Duodenal mucosa (tissue), 2 donors: ENCODE results near the gene IFITM5.

Experiments used
- H3K27ac ChIP-seq: one replicate; pipeline ENCODE4 v1.7.0; 2013; ENCODE audit warnings: low read depth, low read length
- H3K27me3 ChIP-seq, 2 donors: one replicate each; pipeline ENCODE4 v1.7.0; 2013; ENCODE audit warnings: low read length in 2 of 2, control low read depth in 1 of 2; ENCODE audit not compliant: insufficient read depth in 2 of 2, control insufficient read depth in 1 of 2
- H3K36me3 ChIP-seq, 2 donors: one replicate each; pipeline ENCODE4 v1.7.0; 2013; ENCODE audit warnings: low read length in 2 of 2, control low read depth in 1 of 2; ENCODE audit not compliant: insufficient read depth in 2 of 2, control insufficient read depth in 1 of 2
- H3K4me1 ChIP-seq, 2 donors: one replicate each; pipeline ENCODE4 v1.7.0; 2013; ENCODE audit warnings: low read length in 2 of 2, control low read depth in 1 of 2; ENCODE audit not compliant: insufficient read depth in 2 of 2, control insufficient read depth in 1 of 2
- H3K4me3 ChIP-seq, 2 donors: one replicate each; pipeline ENCODE4 v1.7.0; 2013; ENCODE audit warnings: low read length in 2 of 2, low read depth in 1 of 2
- H3K9ac ChIP-seq, 2 donors: one replicate each; pipeline ENCODE4 v1.7.0; 2013; ENCODE audit warnings: low read length in 2 of 2, low read depth in 1 of 2
- H3K9me3 ChIP-seq, 2 donors: one replicate each; pipeline ENCODE4 v1.7.0; 2013; ENCODE audit warnings: low read length in 2 of 2, control low read depth in 1 of 2; ENCODE audit not compliant: control insufficient read depth in 1 of 2

The IFITM5 gene

GRCh38 chr11:256952-257737, 42.2 kb downstream of the IFITM5 start:
- Histone ChIP-seq H3K4me1 (no peaks in the 10 kb centered on the region), H3K36me3 (peaks cover 13 to 18% of the 10 kb centered on the region in 2 donors), H3K9me3 (no peaks in the 10 kb centered on the region)

GRCh38 chr11:255816-256215, 43.5 kb downstream of the IFITM5 start:
- H3K4me1 ChIP-seq: no peaks in the 10 kb centered on the region
- no peaks in the 10 kb centered on the region for H3K9me3 ChIP-seq
- no peaks in the 10 kb centered on the region for H3K27me3 ChIP-seq
- peaks cover 21 to 29% of the 10 kb centered on the region in 2 donors for H3K36me3 ChIP-seq
- H3K27ac ChIP-seq: no peak overlapping the region
- H3K4me3 ChIP-seq: no peak overlapping the region
- no peak overlapping the region for H3K9ac ChIP-seq

More at GRCh38 chr11:256952-257737, 42.2 kb downstream of the IFITM5 start:
- Histone ChIP-seq H3K9ac (no peak overlapping the region), H3K27ac (no peak overlapping the region), H3K27me3 (no peaks in the 10 kb centered on the region), H3K4me3 (no peak overlapping the region)

- Histone ChIP-seq H3K9ac (no peak overlapping the region), H3K36me3 (peaks cover 23 to 35% of the 10 kb centered on the region in 2 donors), H3K27ac (no peak overlapping the region), H3K27me3 (no peaks in the 10 kb centered on the region), H3K4me3 (no peak overlapping the region), H3K4me1 (no peaks in the 10 kb centered on the region), H3K9me3 (no peaks in the 10 kb centered on the region)
Measured at GRCh38 chr11:255176-255575, 44.1 kb downstream of the IFITM5 start.

- Histone ChIP-seq H3K36me3 (peaks cover 30 to 46% of the 10 kb centered on the region in 2 donors), H3K4me3 (no peak overlapping the region), H3K9me3 (no peaks in the 10 kb centered on the region), H3K27ac (no peak overlapping the region), H3K9ac (no peak overlapping the region), H3K27me3 (no peaks in the 10 kb centered on the region), H3K4me1 (no peaks in the 10 kb centered on the region)
Measured at GRCh38 chr11:253886-254270, 45.4 kb downstream of the IFITM5 start.

- Histone ChIP-seq H3K36me3 (peaks cover 32 to 52% of the 10 kb centered on the region in 2 donors), H3K4me1 (no peaks in the 10 kb centered on the region), H3K27me3 (no peaks in the 10 kb centered on the region), H3K9me3 (no peaks in the 10 kb centered on the region), H3K9ac (no peak overlapping the region), H3K4me3 (no peak overlapping the region), H3K27ac (no peak overlapping the region)
Measured at GRCh38 chr11:253160-253885, 46.0 kb downstream of the IFITM5 start.

GRCh38 chr11:252666-253065, 46.7 kb downstream of the IFITM5 start:
- Histone ChIP-seq H3K4me3 (no peak overlapping the region), H3K9ac (no peak overlapping the region), H3K9me3 (no peaks in the 10 kb centered on the region), H3K4me1 (no peaks in the 10 kb centered on the region), H3K36me3 (peaks cover 32 to 58% of the 10 kb centered on the region in 2 donors), H3K27ac (no peak overlapping the region), H3K27me3 (no peaks in the 10 kb centered on the region)

- Histone ChIP-seq H3K27ac (no peak overlapping the region), H3K4me3 (no peak overlapping the region), H3K27me3 (no peaks in the 10 kb centered on the region), H3K4me1 (no peaks in the 10 kb centered on the region), H3K9me3 (no peaks in the 10 kb centered on the region), H3K36me3 (peaks cover 32 to 70% of the 10 kb centered on the region in 2 donors), H3K9ac (no peak overlapping the region)
Measured at GRCh38 chr11:251550-251949, 47.8 kb downstream of the IFITM5 start.

GRCh38 chr11:250740-251299, 48.5 kb downstream of the IFITM5 start:
- Histone ChIP-seq H3K4me3 (no peak overlapping the region), H3K27ac (no peak overlapping the region), H3K36me3 (peaks cover 34 to 77% of the 10 kb centered on the region in 2 donors), H3K9me3 (no peaks in the 10 kb centered on the region), H3K9ac (no peak overlapping the region), H3K4me1 (no peaks in the 10 kb centered on the region), H3K27me3 (no peaks in the 10 kb centered on the region)

- Histone ChIP-seq H3K4me1 (no peaks in the 10 kb centered on the region), H3K4me3 (no peak overlapping the region), H3K27me3 (no peaks in the 10 kb centered on the region), H3K9me3 (no peaks in the 10 kb centered on the region), H3K9ac (no peak overlapping the region), H3K27ac (no peak overlapping the region), H3K36me3 (peaks cover 36 to 82% of the 10 kb centered on the region in 2 donors)
Measured at GRCh38 chr11:250274-250673, 49.1 kb downstream of the IFITM5 start.

- Histone ChIP-seq H3K9me3 (no peaks in the 10 kb centered on the region), H3K4me1 (no peaks in the 10 kb centered on the region), H3K27me3 (no peaks in the 10 kb centered on the region), H3K27ac (no peak overlapping the region), H3K4me3 (no peak overlapping the region), H3K36me3 (peaks cover 40 to 93% of the 10 kb centered on the region in 2 donors), H3K9ac (no peak overlapping the region)
Measured at GRCh38 chr11:249062-249461, 50.3 kb downstream of the IFITM5 start.
